Measurements from ENCODE around the gene ZNF888.

ZNF888 gene

GRCh38 chr19:52956917-52957316 lies 33.7 kb upstream of the ZNF888 start:
- Histone ChIP-seq H3K9me3 (ENCODE audit: control insufficient read depth, low read length) (peaks cover 60% of the 10 kb centered on the region), H3K14ac (ENCODE audit: low read length in 2 of 2) (no peak overlapping the region), H3K9ac (ENCODE audit: low read length) (no peak overlapping the region), H3K27ac (ENCODE audit: low read length, poor library complexity, severe bottlenecking) (no peak overlapping the region), H2AFZ (ENCODE audit: low read depth, low read length) (no peak overlapping the region), H3K4me2 (ENCODE audit: low read length, poor library complexity, severe bottlenecking) (no peak overlapping the region), H3K27me3 (ENCODE audit: control insufficient read depth in 1 of 2, insufficient read depth in 1 of 2, low read length in 2 of 2) (no peaks in the 10 kb centered on the region), H2BK15ac (ENCODE audit: low read depth, poor library complexity, severe bottlenecking) (no peak overlapping the region), H4K91ac (ENCODE audit: low read length) (no peak overlapping the region), H3K79me1 (replicated peaks; ENCODE audit: low read length, poor library complexity, severe bottlenecking) (peaks cover 38% of the 10 kb centered on the region), H2BK5ac (ENCODE audit: low read depth, low read length, poor library complexity, severe bottlenecking) (no peak overlapping the region), H4K8ac (ENCODE audit: low read length) (no peak overlapping the region), H3K4me1 (ENCODE audit: control insufficient read depth, insufficient read depth, low read depth, low read length) (peaks cover 2% of the 10 kb centered on the region), H3K23ac (ENCODE audit: low read length in 2 of 2) (no peak overlapping the region), H3K4me3 (ENCODE audit: insufficient read depth in 1 of 2, low read depth in 1 of 2, low read length in 2 of 2) (no peak overlapping the region), H3K36me3 (ENCODE audit: control insufficient read depth in 1 of 2, insufficient read depth in 2 of 2, low read depth in 1 of 2, low read length in 2 of 2) (peaks cover 54 to 64% of the 10 kb centered on the region in 2 experiments), H2AK5ac (ENCODE audit: low read length, severe bottlenecking) (no peak overlapping the region), H2BK12ac (ENCODE audit: low read length in 2 of 2) (no peak overlapping the region), H3K18ac (ENCODE audit: low read depth in 1 of 2, low read length in 2 of 2) (no peak overlapping the region), H2BK120ac (ENCODE audit: low read depth, low read length) (no peak overlapping the region), H3K4ac (ENCODE audit: low read depth in 1 of 2, low read length in 2 of 2) (no peak overlapping the region)
- no peak for DNase-seq
- WGBS = 94% methylated on average over 10 of the region's 10 CpGs

GRCh38 chr19:52949422-52949821 lies 26.2 kb upstream of the ZNF888 start:
- H2AFZ ChIP-seq (ENCODE audit: low read depth, low read length) = no peak overlapping the region
- H3K27ac ChIP-seq (ENCODE audit: low read length, poor library complexity, severe bottlenecking) = no peak overlapping the region
- no peaks in the 10 kb centered on the region for H3K27me3 ChIP-seq (ENCODE audit: control insufficient read depth in 1 of 2, insufficient read depth in 1 of 2, low read length in 2 of 2)
- H3K4me1 ChIP-seq (ENCODE audit: control insufficient read depth, insufficient read depth, low read depth, low read length) = peaks cover 1% of the 10 kb centered on the region
- H3K4ac ChIP-seq (ENCODE audit: low read depth in 1 of 2, low read length in 2 of 2) = no peak overlapping the region
- H3K79me1 ChIP-seq (replicated peaks; ENCODE audit: low read length, poor library complexity, severe bottlenecking) = no peaks in the 10 kb centered on the region
- H2BK12ac ChIP-seq (ENCODE audit: low read length in 2 of 2) = no peak overlapping the region
- H3K14ac ChIP-seq (ENCODE audit: low read length in 2 of 2) = no peak overlapping the region
- H2BK15ac ChIP-seq (ENCODE audit: low read depth, poor library complexity, severe bottlenecking) = no peak overlapping the region
- no peak overlapping the region for H2AK5ac ChIP-seq (ENCODE audit: low read length, severe bottlenecking)
- no peak overlapping the region for H3K23ac ChIP-seq (ENCODE audit: low read length in 2 of 2)
- H2BK5ac ChIP-seq (ENCODE audit: low read depth, low read length, poor library complexity, severe bottlenecking) = no peak overlapping the region
- no peak for DNase-seq
- H3K9me3 ChIP-seq (ENCODE audit: control insufficient read depth, low read length) = peaks cover 71% of the 10 kb centered on the region
- no peak overlapping the region for H4K8ac ChIP-seq (ENCODE audit: low read length)
- H3K18ac ChIP-seq (ENCODE audit: low read depth in 1 of 2, low read length in 2 of 2) = no peak overlapping the region
- WGBS = no CpG with 5 or more reads among the region's 1 CpG
- H3K36me3 ChIP-seq (ENCODE audit: control insufficient read depth in 1 of 2, insufficient read depth in 2 of 2, low read depth in 1 of 2, low read length in 2 of 2) = peaks cover 21 to 44% of the 10 kb centered on the region in 2 experiments
- H3K4me2 ChIP-seq (ENCODE audit: low read length, poor library complexity, severe bottlenecking) = no peak overlapping the region
- H3K9ac ChIP-seq (ENCODE audit: low read length) = no peak overlapping the region
- H3K4me3 ChIP-seq (ENCODE audit: insufficient read depth in 1 of 2, low read depth in 1 of 2, low read length in 2 of 2) = peak overlapping the region in 1 of 2 experiments; percentile 32
- no peak overlapping the region for H2BK120ac ChIP-seq (ENCODE audit: low read depth, low read length)
- no peak overlapping the region for H4K91ac ChIP-seq (ENCODE audit: low read length)

- no peak overlapping the region for H2AK5ac ChIP-seq (ENCODE audit: low read length, severe bottlenecking)
- H2BK5ac ChIP-seq (ENCODE audit: low read depth, low read length, poor library complexity, severe bottlenecking) = no peak overlapping the region
- no peak overlapping the region for H4K91ac ChIP-seq (ENCODE audit: low read length)
- H4K8ac ChIP-seq (ENCODE audit: low read length) = no peak overlapping the region
- H2BK120ac ChIP-seq (ENCODE audit: low read depth, low read length) = no peak overlapping the region
- no peak overlapping the region for H3K4ac ChIP-seq (ENCODE audit: low read depth in 1 of 2, low read length in 2 of 2)
- H3K14ac ChIP-seq (ENCODE audit: low read length in 2 of 2) = no peak overlapping the region
- no peak overlapping the region for H2BK12ac ChIP-seq (ENCODE audit: low read length in 2 of 2)
- H3K4me1 ChIP-seq (ENCODE audit: control insufficient read depth, insufficient read depth, low read depth, low read length) = peaks cover 1% of the 10 kb centered on the region
- H2BK15ac ChIP-seq (ENCODE audit: low read depth, poor library complexity, severe bottlenecking) = no peak overlapping the region
- no peak overlapping the region for H3K4me2 ChIP-seq (ENCODE audit: low read length, poor library complexity, severe bottlenecking)
- H3K79me1 ChIP-seq (replicated peaks; ENCODE audit: low read length, poor library complexity, severe bottlenecking) = no peaks in the 10 kb centered on the region
- no peak overlapping the region for H3K9ac ChIP-seq (ENCODE audit: low read length)
- peak overlapping the region in 1 of 2 experiments; percentile 24 for H3K4me3 ChIP-seq (ENCODE audit: insufficient read depth in 1 of 2, low read depth in 1 of 2, low read length in 2 of 2)
- WGBS = 97% methylated on average over 8 of the region's 13 CpGs
- peaks cover 64% of the 10 kb centered on the region for H3K9me3 ChIP-seq (ENCODE audit: control insufficient read depth, low read length)
- H3K27me3 ChIP-seq (ENCODE audit: control insufficient read depth in 1 of 2, insufficient read depth in 1 of 2, low read length in 2 of 2) = no peaks in the 10 kb centered on the region
- no peak overlapping the region for H3K18ac ChIP-seq (ENCODE audit: low read depth in 1 of 2, low read length in 2 of 2)
- H3K36me3 ChIP-seq (ENCODE audit: control insufficient read depth in 1 of 2, insufficient read depth in 2 of 2, low read depth in 1 of 2, low read length in 2 of 2) = peaks cover 13 to 36% of the 10 kb centered on the region in 2 experiments
- no peak overlapping the region for H2AFZ ChIP-seq (ENCODE audit: low read depth, low read length)
- no peak overlapping the region for H3K23ac ChIP-seq (ENCODE audit: low read length in 2 of 2)
- no peak for DNase-seq
- H3K27ac ChIP-seq (ENCODE audit: low read length, poor library complexity, severe bottlenecking) = no peak overlapping the region
These were observed 25.0 kb upstream of the ZNF888 start for GRCh38 chr19:52948025-52948770.

GRCh38 chr19:52946322-52947310 lies 23.4 kb upstream of the ZNF888 start:
- no peak overlapping the region for H3K9ac ChIP-seq (ENCODE audit: low read length)
- no peak overlapping the region for H3K4me3 ChIP-seq (ENCODE audit: insufficient read depth in 1 of 2, low read depth in 1 of 2, low read length in 2 of 2)
- no peak overlapping the region for H3K18ac ChIP-seq (ENCODE audit: low read depth in 1 of 2, low read length in 2 of 2)

More at GRCh38 chr19:52946322-52947310, 23.4 kb upstream of the ZNF888 start:
- peaks cover 2% of the 10 kb centered on the region for H3K79me1 ChIP-seq (replicated peaks; ENCODE audit: low read length, poor library complexity, severe bottlenecking)
- H3K4ac ChIP-seq (ENCODE audit: low read depth in 1 of 2, low read length in 2 of 2) = no peak overlapping the region
- no peak overlapping the region for H2AK5ac ChIP-seq (ENCODE audit: low read length, severe bottlenecking)
- H3K23ac ChIP-seq (ENCODE audit: low read length in 2 of 2) = no peak overlapping the region
- H2BK12ac ChIP-seq (ENCODE audit: low read length in 2 of 2) = no peak overlapping the region
- no peak overlapping the region for H2AFZ ChIP-seq (ENCODE audit: low read depth, low read length)
- H3K36me3 ChIP-seq (ENCODE audit: control insufficient read depth in 1 of 2, insufficient read depth in 2 of 2, low read depth in 1 of 2, low read length in 2 of 2) = peaks cover 2 to 21% of the 10 kb centered on the region in 2 experiments
- H3K4me2 ChIP-seq (ENCODE audit: low read length, poor library complexity, severe bottlenecking) = no peak overlapping the region
- H4K91ac ChIP-seq (ENCODE audit: low read length) = no peak overlapping the region
- H2BK120ac ChIP-seq (ENCODE audit: low read depth, low read length) = no peak overlapping the region
- no peak overlapping the region for H3K14ac ChIP-seq (ENCODE audit: low read length in 2 of 2)
- peaks cover 3% of the 10 kb centered on the region for H3K4me1 ChIP-seq (ENCODE audit: control insufficient read depth, insufficient read depth, low read depth, low read length)
- no peak for DNase-seq
- H3K9me3 ChIP-seq (ENCODE audit: control insufficient read depth, low read length) = peaks cover 48% of the 10 kb centered on the region
- H2BK5ac ChIP-seq (ENCODE audit: low read depth, low read length, poor library complexity, severe bottlenecking) = no peak overlapping the region
- 47% methylated on average over 36 of the region's 39 CpGs for WGBS
- no peak overlapping the region for H3K27ac ChIP-seq (ENCODE audit: low read length, poor library complexity, severe bottlenecking)
- no peak overlapping the region for H4K8ac ChIP-seq (ENCODE audit: low read length)
- no peak overlapping the region for H2BK15ac ChIP-seq (ENCODE audit: low read depth, poor library complexity, severe bottlenecking)
- H3K27me3 ChIP-seq (ENCODE audit: control insufficient read depth in 1 of 2, insufficient read depth in 1 of 2, low read length in 2 of 2) = no peaks in the 10 kb centered on the region

Measured in mesenchymal stem cell (in vitro differentiated cells and primary cell).